Nephron (organoid): ENCODE results near the gene VPS39.

Experiments
- H3K27ac Mint-ChIP-seq, 3 experiments: 2 replicates each; pipeline ENCODE4 v1.8.0; 2020; ENCODE audit warnings: mixed read lengths in 3 of 3, mild to moderate bottlenecking in 2 of 3, moderate library complexity in 1 of 3
- H3K27me3 Mint-ChIP-seq: 2 replicates; pipeline ENCODE4 v1.8.0; 2021; ENCODE audit warnings: low read depth, mild to moderate bottlenecking, moderate library complexity, mixed read lengths
- H3K36me3 Mint-ChIP-seq: 2 replicates; pipeline ENCODE4 v1.8.0; 2020; ENCODE audit warnings: low read depth, mixed read lengths
- H3K4me1 Mint-ChIP-seq: 2 replicates; pipeline ENCODE4 v1.8.0; 2020; ENCODE audit warnings: mixed read lengths
- H3K4me3 Mint-ChIP-seq, 3 experiments: 2 replicates each; pipeline ENCODE4 v1.8.0; 2020; ENCODE audit warnings: mild to moderate bottlenecking in 3 of 3, mixed read lengths in 3 of 3, moderate library complexity in 2 of 3
- H3K9me3 Mint-ChIP-seq: 2 replicates; pipeline ENCODE4 v1.8.0; 2020; ENCODE audit warnings: mixed read lengths
- TF ChIP-seq, protein P1 (sequence below), 3 experiments: fragments of 200-600 bp; sonication (generic); IDR thresholded peaks; one replicate each; pipeline ENCODE4 v1.5.0; 2021; ENCODE audit warnings: antibody characterized with exemption in 3 of 3; ENCODE audit not compliant: unreplicated experiment in 3 of 3

The VPS39 gene

GRCh38 chr15:42146551-42147430 is 61.3 kb downstream of the VPS39 start:
- Mint-ChIP-seq H3K9me3 (no peaks in the 10 kb centered on the region), H3K4me3 (no peak overlapping the region), H3K27me3 (peaks cover 3% of the 10 kb centered on the region), H3K27ac (peak overlapping the region in 1 of 3 experiments; percentile 40), H3K36me3 (no peaks in the 10 kb centered on the region), H3K4me1 (peaks cover 10% of the 10 kb centered on the region)
- TF ChIP-seq, protein P1, sequence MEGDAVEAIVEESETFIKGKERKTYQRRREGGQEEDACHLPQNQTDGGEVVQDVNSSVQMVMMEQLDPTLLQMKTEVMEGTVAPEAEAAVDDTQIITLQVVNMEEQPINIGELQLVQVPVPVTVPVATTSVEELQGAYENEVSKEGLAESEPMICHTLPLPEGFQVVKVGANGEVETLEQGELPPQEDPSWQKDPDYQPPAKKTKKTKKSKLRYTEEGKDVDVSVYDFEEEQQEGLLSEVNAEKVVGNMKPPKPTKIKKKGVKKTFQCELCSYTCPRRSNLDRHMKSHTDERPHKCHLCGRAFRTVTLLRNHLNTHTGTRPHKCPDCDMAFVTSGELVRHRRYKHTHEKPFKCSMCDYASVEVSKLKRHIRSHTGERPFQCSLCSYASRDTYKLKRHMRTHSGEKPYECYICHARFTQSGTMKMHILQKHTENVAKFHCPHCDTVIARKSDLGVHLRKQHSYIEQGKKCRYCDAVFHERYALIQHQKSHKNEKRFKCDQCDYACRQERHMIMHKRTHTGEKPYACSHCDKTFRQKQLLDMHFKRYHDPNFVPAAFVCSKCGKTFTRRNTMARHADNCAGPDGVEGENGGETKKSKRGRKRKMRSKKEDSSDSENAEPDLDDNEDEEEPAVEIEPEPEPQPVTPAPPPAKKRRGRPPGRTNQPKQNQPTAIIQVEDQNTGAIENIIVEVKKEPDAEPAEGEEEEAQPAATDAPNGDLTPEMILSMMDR (IDR thresholded peaks at IDR 0.05; ENCODE audit: unreplicated experiment in 3 of 3) = no peak

GRCh38 chr15:42145546-42146455 is 62.3 kb downstream of the VPS39 start:
- TF ChIP-seq, protein P1 (IDR thresholded peaks at IDR 0.05; ENCODE audit: unreplicated experiment in 3 of 3) = no peak

DNA sequence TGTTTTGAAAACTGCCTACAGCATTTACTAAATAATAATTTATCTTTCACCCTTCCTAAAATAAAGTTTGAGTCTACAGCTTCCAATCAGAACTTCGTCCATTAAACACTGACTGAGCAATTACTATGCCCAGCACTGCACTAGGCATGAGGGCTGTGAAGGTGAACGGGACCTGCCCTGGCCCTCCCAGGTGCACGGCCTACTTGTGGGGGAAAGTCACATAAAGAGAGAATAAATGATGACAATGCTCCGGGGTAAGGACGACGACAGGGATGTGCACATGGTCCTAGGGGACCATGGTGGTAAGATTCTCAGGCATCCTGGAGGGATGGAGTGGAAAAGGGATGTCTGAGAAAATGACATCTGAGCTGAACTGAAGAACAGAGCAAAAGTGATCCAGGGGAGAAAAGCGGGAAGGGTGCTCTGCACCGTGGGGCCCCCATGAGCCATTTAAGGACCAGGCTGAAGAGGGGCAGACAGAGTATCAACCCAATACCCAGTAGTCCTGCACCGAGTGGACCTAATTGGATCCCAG is 63.2 kb downstream of the VPS39 start:
- Mint-ChIP-seq H3K27me3 (peaks cover 7% of the 10 kb centered on the region), H3K4me1 (no peaks in the 10 kb centered on the region), H3K27ac (no peak overlapping the region), H3K36me3 (no peaks in the 10 kb centered on the region), H3K9me3 (no peaks in the 10 kb centered on the region), H3K4me3 (no peak overlapping the region)
- TF ChIP-seq, protein P1 (IDR thresholded peaks at IDR 0.05; ENCODE audit: unreplicated experiment in 3 of 3) = no peak

More at GRCh38 chr15:42145546-42146455, 62.3 kb downstream of the VPS39 start:
- H3K4me1 Mint-ChIP-seq = peaks cover under 1% of the 10 kb centered on the region
- no peaks in the 10 kb centered on the region for H3K9me3 Mint-ChIP-seq
- no peak overlapping the region for H3K4me3 Mint-ChIP-seq
- no peak overlapping the region for H3K27ac Mint-ChIP-seq
- peaks cover 4% of the 10 kb centered on the region for H3K27me3 Mint-ChIP-seq
- no peaks in the 10 kb centered on the region for H3K36me3 Mint-ChIP-seq

GRCh38 chr15:42143866-42144625 is 64.1 kb downstream of the VPS39 start:
- H3K36me3 Mint-ChIP-seq = no peaks in the 10 kb centered on the region
- no peak overlapping the region for H3K4me3 Mint-ChIP-seq
- TF ChIP-seq, protein P1 (IDR thresholded peaks at IDR 0.05; ENCODE audit: unreplicated experiment in 3 of 3) = no peak
- no peaks in the 10 kb centered on the region for H3K4me1 Mint-ChIP-seq
- H3K27ac Mint-ChIP-seq = no peak overlapping the region
- H3K9me3 Mint-ChIP-seq = peaks cover 3% of the 10 kb centered on the region
- H3K27me3 Mint-ChIP-seq = peaks cover 10% of the 10 kb centered on the region

GRCh38 chr15:42143356-42143755 is 64.7 kb downstream of the VPS39 start:
- peaks cover 3% of the 10 kb centered on the region for H3K9me3 Mint-ChIP-seq
- no peaks in the 10 kb centered on the region for H3K36me3 Mint-ChIP-seq
- no peak overlapping the region for H3K27ac Mint-ChIP-seq
- H3K27me3 Mint-ChIP-seq = peaks cover 11% of the 10 kb centered on the region
- H3K4me1 Mint-ChIP-seq = no peaks in the 10 kb centered on the region
- no peak overlapping the region for H3K4me3 Mint-ChIP-seq
- TF ChIP-seq, protein P1 (IDR thresholded peaks at IDR 0.05; ENCODE audit: unreplicated experiment in 3 of 3) = no peak
